ENCODE measurements around the gene ENOX2.

The ENOX2 gene

DNA sequence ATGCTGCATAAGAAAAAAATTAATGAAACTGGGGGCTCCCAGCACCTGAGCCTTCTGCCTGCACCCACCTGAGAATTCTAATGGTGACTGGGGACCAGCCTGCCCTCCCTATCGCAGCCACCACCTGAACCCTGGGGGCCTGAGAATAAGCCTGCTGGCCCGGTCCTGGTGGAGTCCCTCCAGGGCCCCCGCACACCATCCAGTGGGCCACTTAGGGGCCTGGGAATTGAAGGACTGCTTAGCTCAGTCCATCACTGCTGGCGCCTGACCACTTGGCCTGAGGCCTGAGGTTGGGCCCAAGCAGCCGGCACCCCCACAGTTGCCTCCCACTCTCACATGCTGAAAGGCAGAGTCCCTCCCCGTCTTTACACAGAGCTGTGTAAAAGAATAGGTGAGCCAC, 230.8 kb downstream of the ENOX2 start:
- intact Hi-C loops (cut with DNase I), result no loop called here
- no peak for DNase-seq

DNA sequence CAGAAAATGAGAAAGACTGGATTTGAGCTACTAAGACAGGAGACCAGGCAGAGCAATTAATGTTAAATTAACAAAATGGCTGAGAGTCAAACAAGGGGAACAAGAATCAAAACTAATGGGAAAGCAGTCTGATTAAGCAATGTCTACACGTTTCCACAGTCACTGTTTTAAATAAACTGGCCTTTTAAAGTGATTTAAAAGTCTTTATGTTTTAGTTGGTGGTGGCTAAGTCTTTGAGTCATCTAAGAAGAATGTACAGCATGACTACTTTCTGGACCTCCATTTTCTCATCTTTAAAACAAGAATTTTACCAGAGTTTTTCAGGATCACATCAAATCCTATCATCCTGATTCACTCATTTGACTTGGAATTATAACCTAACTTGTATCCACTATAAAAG, 233.8 kb downstream of the ENOX2 start:
- intact Hi-C loops (cut with DNase I), result no loop called here
- no peak for DNase-seq

DNA sequence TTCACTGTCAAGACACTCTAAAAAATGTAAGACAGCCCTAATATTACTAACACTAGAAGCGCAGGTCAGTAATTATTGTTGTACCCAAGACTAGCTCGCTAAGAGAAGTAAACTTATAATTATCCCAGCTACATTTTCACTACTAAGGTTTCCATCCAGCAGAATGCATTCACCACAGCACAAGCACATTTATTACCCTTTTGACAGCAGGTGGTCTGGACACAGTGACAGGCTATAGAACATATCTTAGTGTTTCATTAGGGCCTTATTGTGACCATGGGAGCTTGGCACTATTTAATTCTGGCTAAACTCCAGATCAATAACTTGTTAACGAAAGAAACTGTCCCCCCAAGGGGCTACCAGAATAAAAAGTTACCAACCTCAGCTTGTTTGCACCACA, 237.7 kb downstream of the ENOX2 start:
- DNase-seq, result no peak
- intact Hi-C loops (cut with DNase I), result no loop called here

DNA sequence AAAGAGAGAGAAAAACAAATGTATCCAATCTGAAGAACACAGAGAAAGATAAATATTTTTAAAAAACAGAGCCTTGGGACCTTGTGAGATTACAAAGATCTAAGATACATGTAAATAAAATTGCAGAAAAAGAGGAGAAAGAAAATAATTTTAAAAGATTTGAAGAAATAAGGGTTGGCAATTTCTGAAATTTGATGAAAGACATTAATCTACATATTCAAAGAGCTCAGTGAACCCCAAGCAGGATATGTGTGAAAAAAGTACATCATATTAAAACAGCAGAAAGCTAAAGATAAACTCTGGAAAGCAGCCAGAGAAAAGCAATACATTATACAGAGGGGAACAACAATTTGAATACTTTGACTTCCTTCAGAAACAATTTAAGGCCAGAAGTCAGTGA, 244.7 kb downstream of the ENOX2 start:
- intact Hi-C loops (cut with DNase I), result no loop called here
- DNase-seq, result no peak

DNA sequence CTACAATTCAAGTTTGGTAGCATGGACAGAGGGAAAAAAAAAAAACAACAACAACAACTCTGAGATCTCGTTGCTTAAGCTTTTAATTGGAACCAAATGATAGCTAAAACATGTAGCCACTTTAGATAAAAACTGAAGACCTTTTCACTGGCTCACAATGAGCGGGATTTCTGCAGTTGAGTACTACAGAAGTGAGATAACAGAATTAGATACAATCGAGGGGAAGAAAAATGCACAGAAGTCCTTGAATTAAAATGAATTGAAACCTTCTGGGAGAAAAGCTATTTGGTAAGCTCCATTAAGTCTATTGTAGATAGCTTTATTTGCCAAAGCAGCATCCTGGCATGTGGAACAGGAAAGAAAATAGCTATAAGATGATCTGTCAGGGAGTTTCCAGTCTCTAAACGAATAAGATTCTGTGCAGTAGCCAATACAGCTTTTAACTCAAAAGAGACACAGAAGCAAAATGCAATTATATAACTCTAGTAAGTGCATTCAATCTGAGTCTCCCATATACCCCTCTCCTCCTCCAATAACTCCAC, 248.5 kb downstream of the ENOX2 start:
- intact Hi-C loops (cut with DNase I), result no loop called here
- no peak for DNase-seq

DNA sequence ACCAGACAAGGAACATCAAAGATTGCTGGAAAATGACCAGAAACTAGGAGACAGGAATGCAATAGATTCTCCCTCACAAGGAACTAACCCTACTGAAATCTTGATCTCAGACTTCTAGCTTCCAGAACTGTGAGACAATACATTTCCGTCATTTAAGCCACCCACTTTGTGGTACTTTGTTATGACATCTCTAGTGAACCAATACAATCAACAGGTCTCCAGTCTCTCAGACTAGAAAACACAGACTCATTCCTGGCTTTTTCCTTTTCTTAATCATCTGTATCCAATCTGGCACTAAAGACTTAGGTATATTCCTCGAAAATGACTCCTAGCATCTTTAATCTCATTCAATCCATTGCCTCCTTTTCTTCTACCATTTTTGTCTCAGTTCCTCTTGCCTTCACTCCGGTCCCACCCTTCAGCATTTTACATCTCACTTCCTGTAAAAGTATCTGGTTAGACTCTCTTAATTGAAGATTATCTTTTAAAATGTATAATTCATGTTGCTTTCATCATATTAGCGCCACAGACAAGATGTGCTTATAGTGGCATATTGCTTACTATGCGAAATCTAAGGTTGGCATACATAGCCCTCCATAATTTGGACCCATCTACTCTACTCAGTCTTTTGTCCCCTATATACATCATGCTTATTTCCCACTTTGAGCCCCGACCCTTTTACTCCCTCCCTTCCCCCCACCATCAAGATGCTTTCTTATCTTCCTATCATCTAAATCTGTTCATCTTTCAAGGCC, 250.0 kb downstream of the ENOX2 start:
- no peak for DNase-seq
- intact Hi-C loops (cut with DNase I), result no loop called here

DNA sequence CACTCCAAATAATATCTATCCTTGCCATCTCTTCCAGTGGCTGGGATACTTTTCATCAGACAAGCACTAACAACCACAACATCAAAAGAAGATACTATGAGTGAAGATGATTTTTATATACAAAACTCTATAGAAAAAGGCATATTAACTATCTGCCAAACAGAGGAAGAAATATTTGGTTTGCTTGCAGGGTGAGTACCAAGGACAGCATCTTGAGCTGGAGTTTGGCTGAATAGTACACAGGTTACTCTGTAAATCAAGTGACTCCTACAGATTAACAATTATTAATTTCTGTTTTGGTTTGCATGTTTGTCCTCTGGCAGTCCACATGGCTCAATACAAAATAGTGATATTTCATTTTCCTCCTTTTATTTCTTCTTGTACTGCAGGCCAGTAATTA, 253.3 kb downstream of the ENOX2 start:
- intact Hi-C loops (cut with DNase I), result no loop called here
- DNase-seq, result no peak

DNA sequence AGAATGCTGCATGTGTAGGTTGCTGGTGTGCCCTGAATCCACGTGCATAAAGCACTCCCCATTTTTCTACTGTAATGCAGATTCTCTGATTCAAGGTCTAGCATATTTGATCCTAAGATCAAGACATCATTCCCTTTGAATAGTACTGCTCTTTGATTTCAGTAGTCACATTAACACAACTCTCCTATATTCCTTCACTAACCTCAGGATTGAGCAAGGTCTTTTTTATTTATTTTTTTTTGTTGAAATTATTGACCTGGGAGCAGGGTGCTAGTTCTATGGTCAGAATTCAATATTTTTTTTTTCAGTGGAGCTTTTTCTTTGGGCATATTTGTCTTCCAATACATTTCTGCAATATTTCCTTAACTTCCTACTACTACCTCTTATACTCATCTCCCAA, 255.5 kb downstream of the ENOX2 start:
- DNase-seq, result no peak
- intact Hi-C loops (cut with DNase I), result no loop called here

DNA sequence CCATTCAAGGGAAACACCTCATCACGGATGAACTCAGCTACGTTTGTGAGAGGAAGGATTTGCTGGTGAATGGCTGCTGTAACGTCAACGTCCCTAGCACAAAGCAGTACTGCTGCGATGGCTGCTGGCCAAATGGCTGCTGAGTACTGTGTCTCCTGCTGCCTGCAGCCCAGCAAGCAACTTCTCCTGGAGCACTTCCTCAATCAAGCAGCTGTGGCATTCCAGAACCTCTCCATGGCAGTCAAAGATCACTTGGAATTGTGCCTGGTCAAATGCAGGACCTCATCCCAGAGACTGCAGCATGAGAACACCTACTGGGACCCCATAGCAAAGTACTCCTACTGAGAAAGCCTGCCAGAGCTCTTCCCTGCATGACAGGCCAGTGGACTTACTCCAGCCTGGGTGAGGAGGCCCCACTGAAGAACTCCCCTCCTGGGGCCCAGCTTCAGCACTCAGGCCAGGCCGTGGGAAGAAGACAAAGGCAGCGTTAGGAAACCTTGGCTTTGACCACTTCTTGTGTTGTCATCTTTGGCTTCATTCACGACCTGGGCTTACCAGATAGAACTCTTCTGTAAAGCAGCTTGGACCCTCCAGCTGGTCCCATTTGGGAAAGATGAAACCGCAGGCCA, 256.9 kb downstream of the ENOX2 start:
- peak in 3 of 42 donors; percentile 2 to 41 (median 15) for DNase-seq
- intact Hi-C loops (cut with DNase I), result no loop called here

DNA sequence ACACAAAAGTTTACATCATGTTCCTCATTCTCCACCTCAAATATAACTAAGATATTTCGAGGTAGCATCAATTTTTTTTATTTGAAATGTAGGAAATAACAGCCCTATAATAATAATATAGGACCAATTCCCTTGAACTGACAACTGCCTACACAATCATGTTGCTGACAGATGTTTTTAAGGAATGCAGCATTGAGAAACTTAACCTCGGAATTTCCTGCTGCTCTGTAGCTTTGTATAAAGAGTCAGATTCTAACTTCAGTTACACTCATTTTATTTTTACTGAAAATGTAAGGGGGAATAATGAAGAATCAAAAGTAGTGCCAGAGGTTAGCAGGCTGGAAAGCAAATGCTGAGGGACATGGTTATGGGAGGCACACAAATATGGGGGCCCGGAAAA, 265.4 kb downstream of the ENOX2 start:
- intact Hi-C loops (cut with DNase I), result no loop called here
- DNase-seq, result no peak

DNA sequence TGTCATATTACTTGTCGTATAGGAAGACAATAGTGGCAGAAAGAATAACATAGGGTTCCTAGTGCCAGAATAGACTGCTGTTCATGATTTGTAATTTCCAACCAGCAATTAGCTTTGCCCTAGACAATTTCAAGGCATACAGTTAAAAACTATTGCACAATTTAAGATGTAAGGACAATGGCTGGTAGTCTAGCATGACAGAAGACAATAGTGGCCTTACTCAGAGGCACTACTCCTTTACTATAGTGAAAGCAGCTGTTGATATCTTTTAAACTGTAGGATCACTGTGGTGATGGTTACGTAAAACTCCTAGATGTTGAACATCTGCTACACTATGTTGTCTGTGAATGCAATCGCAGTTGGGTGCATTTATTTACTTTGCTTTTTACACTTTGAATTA, 266.7 kb downstream of the ENOX2 start:
- intact Hi-C loops (cut with DNase I), result no loop called here
- DNase-seq, result no peak

DNA sequence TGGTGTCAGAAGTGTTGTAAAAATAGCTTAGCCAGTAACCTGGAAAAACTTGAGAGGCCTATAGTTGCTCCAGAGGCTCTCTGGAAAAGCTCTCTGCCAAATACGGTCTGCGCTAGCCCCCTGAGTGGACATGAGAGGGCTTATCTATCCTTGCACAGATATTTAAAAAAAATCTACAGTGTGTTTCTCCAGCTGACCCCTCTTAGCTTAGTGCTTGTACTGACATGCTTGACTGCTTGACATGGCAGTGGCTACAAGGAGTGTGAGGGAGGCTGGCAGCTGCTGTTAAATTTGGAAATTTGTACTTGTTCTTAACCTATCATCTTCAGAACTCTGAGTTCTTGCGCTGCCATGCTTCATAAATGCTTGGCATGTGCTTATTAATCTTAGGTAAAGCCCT, 272.0 kb downstream of the ENOX2 start:
- intact Hi-C loops (cut with DNase I), result no loop called here
- peak in 3 of 42 donors; percentile 3 to 26 (median 16) for DNase-seq

DNA sequence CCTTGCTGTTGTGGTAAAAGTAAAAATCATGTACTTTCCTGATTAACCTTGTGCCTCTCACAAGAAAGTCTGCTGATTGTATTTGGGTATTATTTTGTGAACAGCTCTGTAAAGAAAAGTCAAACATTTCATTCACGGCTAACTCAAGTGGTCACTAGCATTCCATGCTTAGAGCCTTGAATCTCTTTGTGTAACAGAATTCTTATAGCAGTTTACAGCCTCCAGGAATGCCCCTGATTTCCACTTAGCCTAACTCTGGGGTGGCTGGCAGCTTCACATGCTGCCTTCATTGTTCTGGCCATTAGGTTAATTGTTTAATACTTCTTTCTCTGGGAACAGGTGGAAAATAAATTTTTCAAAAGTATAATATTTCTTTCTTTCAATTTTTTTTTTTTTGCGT, 274.5 kb downstream of the ENOX2 start:
- no peak for DNase-seq
- intact Hi-C loops (cut with DNase I), result no loop called here

DNA sequence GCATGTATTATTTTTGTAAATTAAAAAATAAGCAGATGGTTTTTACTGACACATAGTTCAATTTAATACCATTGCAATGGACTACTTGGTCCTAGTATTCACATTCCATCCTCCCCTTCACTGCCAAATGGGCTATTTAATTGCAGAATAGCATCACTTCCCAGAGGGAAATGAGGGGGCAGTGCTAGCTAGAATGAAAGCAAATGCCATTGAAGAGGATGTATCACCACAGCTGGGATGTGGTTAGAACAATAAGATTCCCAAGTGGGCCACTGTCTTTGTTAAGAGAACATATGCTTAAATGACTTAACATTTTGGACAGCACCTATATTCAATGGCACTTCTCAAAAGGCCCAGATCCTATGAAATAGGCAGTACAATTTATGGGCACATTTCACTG, 276.5 kb downstream of the ENOX2 start:
- intact Hi-C loops (cut with DNase I), result no loop called here
- DNase-seq, result no peak

DNA sequence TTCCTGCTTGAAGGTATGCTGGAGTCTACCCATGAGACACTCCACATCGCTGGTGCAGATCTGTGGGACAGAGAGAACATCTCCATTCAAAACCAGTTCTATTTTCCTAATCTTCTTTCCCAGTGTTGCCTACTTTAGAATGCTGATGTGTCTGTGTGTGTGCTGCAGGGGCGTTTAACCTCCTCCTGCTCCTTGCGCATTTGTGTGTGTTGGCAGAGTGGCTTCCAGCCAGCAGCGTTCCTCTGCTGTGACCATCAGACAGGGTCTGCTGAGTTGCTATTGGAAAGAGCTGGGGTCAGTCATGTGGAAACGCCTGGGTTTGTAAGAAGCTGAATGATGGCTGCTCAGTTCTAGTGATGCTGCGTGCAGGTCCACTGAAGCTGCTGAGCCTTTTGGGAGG, 277.6 kb downstream of the ENOX2 start:
- DNase-seq, result no peak
- intact Hi-C loops (cut with DNase I), result no loop called here

DNA sequence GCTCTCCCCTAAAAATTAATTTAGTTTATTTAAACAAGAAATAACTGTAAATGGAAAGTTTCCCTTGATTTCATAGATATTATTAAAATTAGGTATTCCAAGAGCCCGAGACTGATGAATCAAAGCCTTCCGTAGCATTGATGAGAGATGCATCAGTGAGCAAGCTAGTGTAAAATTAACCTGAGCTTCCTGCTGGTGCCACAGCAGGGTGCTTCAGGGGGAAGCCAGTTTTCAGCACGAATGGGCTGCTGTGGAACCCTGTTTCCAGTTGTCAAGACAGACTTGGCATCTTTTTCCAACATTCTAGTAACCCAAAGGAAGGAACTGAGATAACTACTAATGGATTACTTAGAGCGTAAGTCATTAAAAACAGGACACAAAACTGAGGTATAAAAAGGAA, 279.5 kb downstream of the ENOX2 start:
- intact Hi-C loops (cut with DNase I), result no loop called here
- DNase-seq, result no peak

DNA sequence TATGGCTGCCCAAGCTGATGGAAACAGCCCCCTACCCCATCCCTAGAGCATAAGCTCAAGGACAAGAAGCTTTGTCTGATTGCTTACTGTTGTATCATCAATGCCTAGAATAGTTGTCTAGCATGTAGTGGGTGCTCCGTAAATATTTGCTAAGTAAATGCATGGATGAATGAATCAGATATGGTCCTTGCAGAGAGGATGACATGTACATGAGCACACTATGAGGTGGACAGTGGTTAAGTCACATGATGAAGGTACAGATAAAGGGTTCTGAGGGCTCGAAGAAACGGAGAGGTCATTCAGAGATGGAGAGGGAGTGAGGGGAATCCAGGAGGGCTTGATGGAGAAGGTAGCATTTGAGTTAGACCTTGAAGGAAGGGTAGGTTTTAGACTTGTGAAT, 287.1 kb downstream of the ENOX2 start:
- intact Hi-C loops (cut with DNase I), result no loop called here
- DNase-seq, result no peak

DNA sequence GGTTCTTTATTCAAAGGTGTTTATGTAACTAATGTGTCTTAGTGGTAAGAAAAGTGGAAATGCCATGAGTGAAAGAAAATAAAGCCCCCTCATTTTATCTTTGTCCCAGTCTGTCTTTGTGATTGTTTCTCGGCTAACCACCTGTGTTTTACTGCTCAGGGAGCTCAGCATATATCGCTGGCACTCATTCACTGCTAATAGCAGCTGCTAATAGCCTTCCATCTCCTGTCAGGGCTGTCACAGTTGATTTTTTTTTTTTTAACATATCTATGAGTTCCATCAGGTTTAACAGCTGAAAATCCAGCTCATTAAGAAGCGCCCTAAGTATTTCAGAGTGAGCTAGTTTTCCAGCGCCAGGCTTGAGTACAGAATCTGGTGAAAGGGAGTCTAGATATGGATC, 295.6 kb downstream of the ENOX2 start:
- intact Hi-C loops (cut with DNase I), result no loop called here
- DNase-seq, result no peak

DNA sequence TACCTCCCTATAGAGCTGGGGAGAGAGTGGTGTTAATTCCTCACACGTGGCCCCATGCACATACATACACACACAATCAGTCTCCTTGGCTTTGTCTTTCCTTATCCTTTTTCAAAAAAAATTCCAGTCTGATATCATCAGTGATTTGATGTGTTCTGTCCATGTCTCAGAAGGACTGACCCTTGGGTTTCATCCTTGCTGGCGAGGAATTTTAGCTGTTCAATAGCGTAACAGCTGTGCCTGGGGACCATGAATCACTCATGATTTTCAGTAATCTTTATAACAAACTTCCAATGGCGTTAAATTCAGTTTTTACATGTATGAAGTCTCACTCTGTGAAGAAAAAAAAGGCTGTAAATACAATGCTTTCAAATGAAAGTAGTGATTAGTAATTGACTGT, 296.6 kb downstream of the ENOX2 start:
- no peak for DNase-seq
- intact Hi-C loops (cut with DNase I), result no loop called here

DNA sequence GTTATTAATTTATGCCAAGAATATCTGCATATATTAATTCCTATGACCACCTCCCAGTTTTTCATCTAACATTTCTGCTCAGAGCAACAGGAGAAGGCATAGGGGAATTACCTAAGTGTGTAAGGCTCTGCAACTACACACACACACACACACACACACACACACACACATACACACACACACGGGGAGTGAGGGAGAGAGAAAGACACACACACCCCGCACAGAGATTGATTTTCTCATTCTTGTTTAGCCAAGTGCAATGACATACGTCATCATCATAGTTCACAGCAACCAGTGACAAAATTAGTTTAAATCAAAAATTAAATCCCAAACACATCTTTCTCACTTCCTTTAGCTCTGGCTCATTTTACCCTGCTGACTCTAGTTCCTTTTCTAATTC, 298.1 kb downstream of the ENOX2 start:
- intact Hi-C loops (cut with DNase I), result no loop called here
- DNase-seq, result no peak

DNA sequence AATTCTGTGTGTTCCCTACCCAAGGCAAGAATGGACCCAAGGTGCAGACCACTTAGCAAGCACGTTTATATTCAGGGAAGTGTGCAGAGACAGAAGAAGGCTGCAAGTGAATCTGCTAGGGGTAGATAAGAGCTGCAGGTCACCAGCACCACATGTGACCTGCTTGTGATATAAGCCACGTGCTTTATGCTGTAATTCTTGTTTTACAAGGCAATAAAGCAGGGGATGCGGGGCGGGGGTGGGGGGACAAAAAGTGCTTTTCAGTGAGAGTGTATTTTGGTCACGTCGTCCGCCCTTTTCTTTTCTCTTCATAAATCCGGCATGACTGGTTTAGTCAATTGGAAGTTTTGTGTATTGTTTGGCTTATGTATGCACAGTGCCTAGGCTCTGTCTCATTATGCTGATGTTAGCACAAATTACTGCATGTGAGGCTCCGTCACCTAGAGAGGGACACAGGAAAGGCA, 308.5 kb downstream of the ENOX2 start:
- DNase-seq, result peak in 25 of 42 donors; percentile 4 to 81 (median 21)

More for the DNA sequence above, 308.5 kb downstream of the ENOX2 start:
- intact Hi-C loops (cut with DNase I), result no loop called here
